NT2/D1 (cell line): ENCODE results near the gene SUV39H2.

Source experiments
- DNase-seq: peaks from one replicate; pipeline ENCODE4 v3.0.0-alpha.2; 2011; ENCODE audit warnings: low read depth, low spot score
- H3K27me3 ChIP-seq: 2 replicates; pipeline ENCODE4 v1.6.0; 2011; ENCODE audit warnings: mild to moderate bottlenecking; ENCODE audit not compliant: insufficient read length, insufficient read depth
- H3K36me3 ChIP-seq: 2 replicates; pipeline ENCODE4 v1.6.1; 2011; ENCODE audit warnings: mild to moderate bottlenecking, low read length, mixed read lengths; ENCODE audit not compliant: insufficient read depth, insufficient read length
- H3K4me1 ChIP-seq: 2 replicates; pipeline ENCODE4 v1.5.1; 2011; ENCODE audit not compliant: insufficient read depth, insufficient read length
- H3K4me3 ChIP-seq: 2 replicates; pipeline ENCODE4 v1.5.1; 2011; ENCODE audit warnings: low read depth; ENCODE audit not compliant: insufficient read length
- H3K9ac ChIP-seq: 2 replicates; pipeline ENCODE4 v1.6.0; 2011; ENCODE audit warnings: low read depth; ENCODE audit not compliant: insufficient read length
- H3K9me3 ChIP-seq: 2 replicates; pipeline ENCODE4 v1.5.1; 2011; ENCODE audit warnings: mild to moderate bottlenecking, low read length; ENCODE audit not compliant: insufficient read depth
- SUZ12 ChIP-seq: IDR thresholded peaks from 2 replicates; pipeline ENCODE4 v1.6.1; 2011; ENCODE audit not compliant: insufficient read length, insufficient read depth; ENCODE audit errors: extremely low read depth
- YY1 ChIP-seq: IDR thresholded peaks from 2 replicates; pipeline ENCODE4 v1.6.1; 2011; ENCODE audit not compliant: insufficient read length, insufficient read depth
- ZNF274 ChIP-seq: IDR thresholded peaks from 2 replicates; pipeline ENCODE4 v1.6.1; 2011; ENCODE audit warnings: mild to moderate bottlenecking, low read depth, low read length

SUV39H2 gene

GRCh38 chr10:14952851-14953423, 74.3 kb downstream of the SUV39H2 start:
- TF ChIP-seq SUZ12, result no peak
- no peak for TF ChIP-seq YY1
- no peak for TF ChIP-seq ZNF274
- no peaks in the 10 kb centered on the region for H3K4me1 ChIP-seq
- peak; percentile 22 for DNase-seq
- no peaks in the 10 kb centered on the region for H3K27me3 ChIP-seq
- H3K9ac ChIP-seq, result peak overlapping the region; percentile 81
- H3K4me3 ChIP-seq, result peak overlapping the region; percentile 78
- H3K9me3 ChIP-seq, result no peaks in the 10 kb centered on the region
- peaks cover 12% of the 10 kb centered on the region for H3K36me3 ChIP-seq

GRCh38 chr10:14953424-14954000, 74.8 kb downstream of the SUV39H2 start:
- Histone ChIP-seq H3K36me3 (peaks cover 11% of the 10 kb centered on the region), H3K27me3 (no peaks in the 10 kb centered on the region), H3K9me3 (no peaks in the 10 kb centered on the region), H3K4me3 (peak overlapping the region; percentile 78), H3K9ac (peak overlapping the region; percentile 81), H3K4me1 (no peaks in the 10 kb centered on the region)
- TF ChIP-seq YY1 (no peak), ZNF274 (no peak), SUZ12 (no peak)
- DNase-seq, result peak; percentile 3
